HepG2 (cell line): ENCODE results near the gene RINL. TPM values are rescaled to one million over a fixed set of nuclear protein-coding genes. Genes with fewer than 3 reads are reported as not detected.

ENCODE experiments used
- BCLAF1 ChIP-seq: fragments of 450-650 bp; IDR thresholded peaks from 2 replicates; pipeline ENCODE4 v1.6.1; 2017; ENCODE audit warnings: mild to moderate bottlenecking
- CENPT ChIP-seq: sonication (generic); formaldehyde crosslinking; IDR thresholded peaks from 2 replicates; pipeline ENCODE4 v1.8.0; 2022; ENCODE audit warnings: low read depth, mild to moderate bottlenecking, moderate library complexity, missing genetic modification reagents
- FOXA3 ChIP-seq: IDR thresholded peaks from 2 replicates; pipeline ENCODE4 v1.6.1; 2016; ENCODE audit warnings: missing genetic modification reagents, missing compliant biosample characterization
- HMG20B ChIP-seq: conservative IDR thresholded peaks from 2 replicates; pipeline ENCODE4 v1.6.1; 2016; ENCODE audit warnings: missing genetic modification reagents, missing compliant biosample characterization
- HOXA5 ChIP-seq: sonication (generic); formaldehyde crosslinking; IDR thresholded peaks from 2 replicates; pipeline ENCODE4 v1.4.0; 2020; ENCODE audit warnings: missing genetic modification reagents
- MED8 ChIP-seq: sonication (generic); formaldehyde crosslinking; IDR thresholded peaks from 2 replicates; pipeline ENCODE4 v1.8.1; 2023; ENCODE audit warnings: mild to moderate bottlenecking, missing genetic modification reagents; ENCODE audit not compliant: insufficient replicate concordance
- NFATC3 ChIP-seq: sonication (generic); formaldehyde crosslinking; IDR thresholded peaks from 2 replicates; pipeline ENCODE4 v1.5.1; 2020; ENCODE audit warnings: mild to moderate bottlenecking, missing genetic modification reagents
- TARDBP ChIP-seq: sonication (generic); formaldehyde crosslinking; IDR thresholded peaks from 2 replicates; pipeline ENCODE4 v1.8.0; 2022; ENCODE audit warnings: mild to moderate bottlenecking, missing genetic modification reagents
- THAP11 ChIP-seq: IDR thresholded peaks from 2 replicates; pipeline ENCODE4 v1.6.1; 2016; ENCODE audit warnings: missing biosample characterization, missing genetic modification reagents
- ZNF333 ChIP-seq: sonication (generic); formaldehyde crosslinking; IDR thresholded peaks from 2 replicates; pipeline ENCODE4 v1.4.0; 2020; ENCODE audit warnings: mild to moderate bottlenecking, missing genetic modification reagents, borderline replicate concordance
- polyA plus RNA-seq, 8 experiments: library from polyadenylated mRNA; depleted of rRNA in 3 of 8; stranded (reverse) in 7 of 8; unstranded in 1 of 8; fragments of >200 nt; fragmentation: Illumina TruSeq in 4 of 8; extraction: Trizol in 4 of 8; gene quantifications; 2 replicates each; pipeline versions ENCODE4 v1.2.1 to v1.2.3, GENCODE V29; 2011 to 2016; ENCODE audit warnings: low read depth in 4 of 8, missing spikeins in 1 of 8, mixed read lengths in 1 of 8; ENCODE audit not compliant: insufficient read depth in 1 of 8
- total RNA-seq, 5 experiments: library from RNA; depleted of rRNA; stranded (reverse); fragments of >200 nt; fragmentation: Illumina TruSeq; extraction: Trizol; gene quantifications; 2 replicates each; pipeline ENCODE4 v1.2.3, GENCODE V29; 2016; ENCODE audit warnings: low read depth in 1 of 5
- TF ChIP-seq, protein P1 (sequence below): sonication (generic); formaldehyde crosslinking; IDR thresholded peaks from 2 replicates; pipeline ENCODE4 v1.4.0; 2020; ENCODE audit warnings: missing genetic modification reagents
- TF ChIP-seq, protein P2 (sequence below): IDR thresholded peaks from 2 replicates; pipeline ENCODE4 v1.6.1; 2016
- TF ChIP-seq, protein P3 (sequence below): IDR thresholded peaks from 2 replicates; pipeline ENCODE4 v1.6.1; 2016; ENCODE audit warnings: missing biosample characterization, missing genetic modification reagents, low read depth
- TF ChIP-seq, protein P4 (sequence below): sonication (generic); formaldehyde crosslinking; IDR thresholded peaks from 2 replicates; pipeline ENCODE4 v1.5.1; 2020; ENCODE audit warnings: mild to moderate bottlenecking, missing genetic modification reagents, borderline replicate concordance
- TF ChIP-seq, protein P5 (sequence below), 2 experiments: fragments of 450-650 bp in 1 of 2; sonication (generic) in 1 of 2; formaldehyde crosslinking; IDR thresholded peaks; 2 replicates each; pipeline versions ENCODE4 v1.5.0 to v1.8.0; 2020 to 2022; ENCODE audit warnings: mild to moderate bottlenecking in 1 of 2, missing genetic modification reagents in 1 of 2

RINL gene
- total and polyA plus RNA-seq, 2 of the 13 experiments (the other 11 are each of a cell fraction or from before 2014, with no cell fraction given): 11.4 to 18.0 TPM

DNA sequence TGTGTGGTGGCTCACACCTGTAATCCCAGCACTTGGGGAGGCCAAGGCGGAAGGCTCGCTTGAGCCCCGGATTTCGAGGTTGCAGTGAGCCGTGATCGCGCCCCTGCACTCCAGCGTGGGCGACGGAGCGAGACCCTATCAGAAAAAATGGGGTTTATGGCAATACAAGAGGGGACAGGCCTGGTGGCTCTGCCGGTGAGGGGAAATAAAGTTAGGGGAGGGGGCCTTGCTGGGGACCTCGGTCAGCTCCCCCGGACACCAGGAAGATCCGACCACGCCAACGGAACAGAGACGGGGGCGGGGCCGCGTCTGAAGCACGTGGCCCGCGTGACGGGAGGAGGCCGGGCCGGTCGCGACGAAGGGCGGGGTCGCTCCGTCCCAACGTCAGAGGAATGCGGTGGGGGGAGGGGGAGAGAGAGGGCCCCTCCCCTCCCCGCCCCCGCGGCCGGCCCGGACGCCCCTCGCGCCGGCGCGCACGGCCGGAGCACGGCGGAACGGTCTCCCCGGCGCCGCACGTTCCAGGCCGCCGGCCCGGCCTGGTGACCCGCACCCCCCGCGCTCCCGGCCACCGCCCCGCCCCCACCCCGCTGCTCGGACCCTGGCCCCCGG, 26.3 kb downstream of the RINL start (continued):
- TF ChIP-seq, protein P1, sequence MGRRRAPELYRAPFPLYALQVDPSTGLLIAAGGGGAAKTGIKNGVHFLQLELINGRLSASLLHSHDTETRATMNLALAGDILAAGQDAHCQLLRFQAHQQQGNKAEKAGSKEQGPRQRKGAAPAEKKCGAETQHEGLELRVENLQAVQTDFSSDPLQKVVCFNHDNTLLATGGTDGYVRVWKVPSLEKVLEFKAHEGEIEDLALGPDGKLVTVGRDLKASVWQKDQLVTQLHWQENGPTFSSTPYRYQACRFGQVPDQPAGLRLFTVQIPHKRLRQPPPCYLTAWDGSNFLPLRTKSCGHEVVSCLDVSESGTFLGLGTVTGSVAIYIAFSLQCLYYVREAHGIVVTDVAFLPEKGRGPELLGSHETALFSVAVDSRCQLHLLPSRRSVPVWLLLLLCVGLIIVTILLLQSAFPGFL (CRISPR knock-in tag): no peak
- TF ChIP-seq BCLAF1 (no peak), THAP11 (CRISPR knock-in tag) (peak; percentile 83; the same call in 1 of the 2 replicates), MED8 (CRISPR knock-in tag) (peak; percentile 11), NFATC3 (no peak), CENPT (CRISPR knock-in tag) (no peak; the same call in 1 of the 2 replicates), HOXA5 (peak; percentile 56), HMG20B (no peak), FOXA3 (CRISPR knock-in tag) (peak; percentile 67; the same call in 1 of the 2 replicates), ZNF333 (CRISPR knock-in tag) (no peak), TARDBP (CRISPR knock-in tag) (no peak)
- TF ChIP-seq, protein P2, sequence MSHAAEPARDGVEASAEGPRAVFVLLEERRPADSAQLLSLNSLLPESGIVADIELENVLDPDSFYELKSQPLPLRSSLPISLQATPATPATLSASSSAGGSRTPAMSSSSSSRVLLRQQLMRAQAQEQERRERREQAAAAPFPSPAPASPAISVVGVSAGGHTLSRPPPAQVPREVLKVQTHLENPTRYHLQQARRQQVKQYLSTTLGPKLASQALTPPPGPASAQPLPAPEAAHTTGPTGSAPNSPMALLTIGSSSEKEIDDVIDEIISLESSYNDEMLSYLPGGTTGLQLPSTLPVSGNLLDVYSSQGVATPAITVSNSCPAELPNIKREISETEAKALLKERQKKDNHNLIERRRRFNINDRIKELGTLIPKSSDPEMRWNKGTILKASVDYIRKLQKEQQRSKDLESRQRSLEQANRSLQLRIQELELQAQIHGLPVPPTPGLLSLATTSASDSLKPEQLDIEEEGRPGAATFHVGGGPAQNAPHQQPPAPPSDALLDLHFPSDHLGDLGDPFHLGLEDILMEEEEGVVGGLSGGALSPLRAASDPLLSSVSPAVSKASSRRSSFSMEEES (CRISPR knock-in tag): peak; percentile 89
- TF ChIP-seq, protein P3, sequence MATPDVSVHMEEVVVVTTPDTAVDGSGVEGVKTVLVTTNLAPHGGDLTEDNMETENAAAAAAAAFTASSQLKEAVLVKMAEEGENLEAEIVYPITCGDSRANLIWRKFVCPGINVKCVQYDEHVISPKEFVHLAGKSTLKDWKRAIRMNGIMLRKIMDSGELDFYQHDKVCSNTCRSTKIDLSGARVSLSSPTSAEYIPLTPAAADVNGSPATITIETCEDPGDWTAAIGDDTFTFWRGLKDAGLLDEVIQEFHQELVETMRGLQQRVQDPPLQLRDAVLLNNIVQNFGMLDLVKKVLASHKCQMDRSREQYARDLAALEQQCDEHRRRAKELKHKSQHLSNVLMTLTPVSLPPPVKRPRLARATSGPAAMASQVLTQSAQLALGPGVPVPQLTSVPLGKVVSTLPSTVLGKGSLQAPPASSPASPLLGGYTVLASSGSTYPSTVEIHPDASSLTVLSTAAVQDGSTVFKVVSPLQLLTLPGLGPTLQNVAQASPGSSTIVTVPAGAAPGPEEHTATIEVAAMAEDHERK (CRISPR knock-in tag): peak; percentile 71
- TF ChIP-seq, protein P4, sequence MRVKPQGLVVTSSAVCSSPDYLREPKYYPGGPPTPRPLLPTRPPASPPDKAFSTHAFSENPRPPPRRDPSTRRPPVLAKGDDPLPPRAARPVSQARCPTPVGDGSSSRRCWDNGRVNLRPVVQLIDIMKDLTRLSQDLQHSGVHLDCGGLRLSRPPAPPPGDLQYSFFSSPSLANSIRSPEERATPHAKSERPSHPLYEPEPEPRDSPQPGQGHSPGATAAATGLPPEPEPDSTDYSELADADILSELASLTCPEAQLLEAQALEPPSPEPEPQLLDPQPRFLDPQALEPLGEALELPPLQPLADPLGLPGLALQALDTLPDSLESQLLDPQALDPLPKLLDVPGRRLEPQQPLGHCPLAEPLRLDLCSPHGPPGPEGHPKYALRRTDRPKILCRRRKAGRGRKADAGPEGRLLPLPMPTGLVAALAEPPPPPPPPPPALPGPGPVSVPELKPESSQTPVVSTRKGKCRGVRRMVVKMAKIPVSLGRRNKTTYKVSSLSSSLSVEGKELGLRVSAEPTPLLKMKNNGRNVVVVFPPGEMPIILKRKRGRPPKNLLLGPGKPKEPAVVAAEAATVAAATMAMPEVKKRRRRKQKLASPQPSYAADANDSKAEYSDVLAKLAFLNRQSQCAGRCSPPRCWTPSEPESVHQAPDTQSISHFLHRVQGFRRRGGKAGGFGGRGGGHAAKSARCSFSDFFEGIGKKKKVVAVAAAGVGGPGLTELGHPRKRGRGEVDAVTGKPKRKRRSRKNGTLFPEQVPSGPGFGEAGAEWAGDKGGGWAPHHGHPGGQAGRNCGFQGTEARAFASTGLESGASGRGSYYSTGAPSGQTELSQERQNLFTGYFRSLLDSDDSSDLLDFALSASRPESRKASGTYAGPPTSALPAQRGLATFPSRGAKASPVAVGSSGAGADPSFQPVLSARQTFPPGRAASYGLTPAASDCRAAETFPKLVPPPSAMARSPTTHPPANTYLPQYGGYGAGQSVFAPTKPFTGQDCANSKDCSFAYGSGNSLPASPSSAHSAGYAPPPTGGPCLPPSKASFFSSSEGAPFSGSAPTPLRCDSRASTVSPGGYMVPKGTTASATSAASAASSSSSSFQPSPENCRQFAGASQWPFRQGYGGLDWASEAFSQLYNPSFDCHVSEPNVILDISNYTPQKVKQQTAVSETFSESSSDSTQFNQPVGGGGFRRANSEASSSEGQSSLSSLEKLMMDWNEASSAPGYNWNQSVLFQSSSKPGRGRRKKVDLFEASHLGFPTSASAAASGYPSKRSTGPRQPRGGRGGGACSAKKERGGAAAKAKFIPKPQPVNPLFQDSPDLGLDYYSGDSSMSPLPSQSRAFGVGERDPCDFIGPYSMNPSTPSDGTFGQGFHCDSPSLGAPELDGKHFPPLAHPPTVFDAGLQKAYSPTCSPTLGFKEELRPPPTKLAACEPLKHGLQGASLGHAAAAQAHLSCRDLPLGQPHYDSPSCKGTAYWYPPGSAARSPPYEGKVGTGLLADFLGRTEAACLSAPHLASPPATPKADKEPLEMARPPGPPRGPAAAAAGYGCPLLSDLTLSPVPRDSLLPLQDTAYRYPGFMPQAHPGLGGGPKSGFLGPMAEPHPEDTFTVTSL: no peak
- TF ChIP-seq, protein P5, sequence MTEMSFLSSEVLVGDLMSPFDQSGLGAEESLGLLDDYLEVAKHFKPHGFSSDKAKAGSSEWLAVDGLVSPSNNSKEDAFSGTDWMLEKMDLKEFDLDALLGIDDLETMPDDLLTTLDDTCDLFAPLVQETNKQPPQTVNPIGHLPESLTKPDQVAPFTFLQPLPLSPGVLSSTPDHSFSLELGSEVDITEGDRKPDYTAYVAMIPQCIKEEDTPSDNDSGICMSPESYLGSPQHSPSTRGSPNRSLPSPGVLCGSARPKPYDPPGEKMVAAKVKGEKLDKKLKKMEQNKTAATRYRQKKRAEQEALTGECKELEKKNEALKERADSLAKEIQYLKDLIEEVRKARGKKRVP (CRISPR knock-in tag; IDR thresholded peaks at IDR 0.05): peak in 1 of 2 experiments; percentile 32; a peak in 1 of 4 replicates
